ENCODE data around the gene MAML2. TPM values are rescaled to one million over a fixed set of nuclear protein-coding genes. Genes with fewer than 3 reads are reported as not detected.

Gene MAML2
- total RNA-seq, 2 experiments from 2014 or later: 23.4 to 27.2 TPM

DNA sequence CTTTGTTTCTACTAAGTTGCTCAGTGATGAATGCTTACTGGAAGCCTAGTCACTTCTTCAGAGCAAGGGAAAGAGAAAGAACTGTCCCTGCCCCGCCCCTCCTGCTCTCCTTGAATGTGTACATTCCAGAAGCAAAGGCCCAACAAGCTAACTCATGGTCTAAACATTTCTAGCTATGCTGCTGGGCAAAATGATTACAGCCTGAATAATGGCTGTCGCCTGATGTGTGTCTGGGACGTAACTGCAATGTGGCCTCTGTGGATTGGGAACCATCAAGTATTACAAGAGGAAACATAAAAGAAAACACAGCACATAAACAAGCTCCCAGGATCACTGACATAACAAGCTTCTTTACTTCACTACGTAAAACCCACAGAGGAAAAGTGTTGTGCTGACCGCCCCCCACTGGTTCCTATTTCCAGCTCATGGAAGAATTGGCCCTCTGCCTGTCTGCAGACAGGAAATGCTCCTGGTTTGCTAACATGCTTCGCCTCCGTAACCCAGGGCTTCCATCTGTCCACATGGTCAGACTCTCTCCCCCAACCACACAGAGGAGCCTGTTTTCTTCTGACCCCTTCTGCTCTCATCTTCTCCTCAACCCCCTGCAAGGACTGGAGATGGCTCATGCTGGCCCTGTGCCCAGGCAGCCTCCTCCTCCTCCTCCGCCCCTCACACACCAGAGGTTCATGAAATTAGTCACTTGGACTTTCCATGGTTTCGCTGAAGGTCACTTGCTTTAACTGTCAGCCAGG lies 187.2 kb downstream of the MAML2 start:
- Mint-ChIP-seq H3K4me3 (no peak overlapping the region), H3K36me3 (ENCODE audit: low read depth) (peaks cover 8% of the 10 kb centered on the region), H3K4me1 (peaks cover 49% of the 10 kb centered on the region), H3K27me3 (no peaks in the 10 kb centered on the region), H3K27ac (peak overlapping the region; percentile 91), H3K9me3 (no peaks in the 10 kb centered on the region)
- CTCF ChIA-PET: interaction anchor here (0.5 to 1.4 kb wide), 9 partner anchors 8 to 453 kb away, joined by 3 to 5 read pairs (median 3); no protein-coding TSS in a partner anchor
- POLR2A ChIA-PET: interaction anchor here (0.6 kb wide), 2 partner anchors 99 to 234 kb away, joined by 3 to 4 read pairs; no protein-coding TSS in a partner anchor
- no peak for DNase-seq

- Mint-ChIP-seq H3K36me3 (ENCODE audit: low read depth) (peaks cover 8% of the 10 kb centered on the region), H3K27ac (no peak overlapping the region), H3K27me3 (no peaks in the 10 kb centered on the region), H3K9me3 (no peaks in the 10 kb centered on the region), H3K4me3 (no peak overlapping the region), H3K4me1 (peaks cover 49% of the 10 kb centered on the region)
- ChIA-PET CTCF (interaction anchor here (0.8 to 1.4 kb wide), 7 partner anchors 9 to 185 kb away, joined by 3 to 5 read pairs (median 3); no protein-coding TSS in a partner anchor), POLR2A (no interaction called here)
- no peak for DNase-seq
Measured at GRCh38 chr11:96154802-96155520, 188.0 kb downstream of the MAML2 start.

GRCh38 chr11:96152623-96153022 lies 190.4 kb downstream of the MAML2 start:
- DNase-seq: no peak
- Mint-ChIP-seq H3K27ac (no peak overlapping the region), H3K36me3 (ENCODE audit: low read depth) (peaks cover 11% of the 10 kb centered on the region), H3K27me3 (no peaks in the 10 kb centered on the region), H3K4me3 (no peak overlapping the region), H3K9me3 (no peaks in the 10 kb centered on the region), H3K4me1 (peaks cover 43% of the 10 kb centered on the region)
- ChIA-PET POLR2A (no interaction called here), CTCF (interaction anchor here (1.0 kb wide), 1 partner anchor 10 kb away, joined by 3 read pairs; no protein-coding TSS in a partner anchor)

- H3K27ac Mint-ChIP-seq: no peak overlapping the region
- ChIA-PET POLR2A (no interaction called here), CTCF (interaction anchor here (1.0 kb wide), 1 partner anchor 11 kb away, joined by 3 read pairs; no protein-coding TSS in a partner anchor)
- H3K9me3 Mint-ChIP-seq: no peaks in the 10 kb centered on the region
- no peak for DNase-seq
- no peaks in the 10 kb centered on the region for H3K27me3 Mint-ChIP-seq
- H3K4me3 Mint-ChIP-seq: no peak overlapping the region
- H3K36me3 Mint-ChIP-seq (ENCODE audit: low read depth): peaks cover 13% of the 10 kb centered on the region
- H3K4me1 Mint-ChIP-seq: peaks cover 31% of the 10 kb centered on the region
Measured at GRCh38 chr11:96151501-96151900, 191.5 kb downstream of the MAML2 start.

- H3K4me3 Mint-ChIP-seq: no peak overlapping the region
- H3K9me3 Mint-ChIP-seq: no peaks in the 10 kb centered on the region
- H3K36me3 Mint-ChIP-seq (ENCODE audit: low read depth): peaks cover 14% of the 10 kb centered on the region
- DNase-seq: no peak
- POLR2A ChIA-PET: no interaction called here
- CTCF ChIA-PET: no interaction called here
- no peaks in the 10 kb centered on the region for H3K27me3 Mint-ChIP-seq
- peaks cover 22% of the 10 kb centered on the region for H3K4me1 Mint-ChIP-seq
- H3K27ac Mint-ChIP-seq: no peak overlapping the region
Measured at GRCh38 chr11:96150609-96151008, 192.4 kb downstream of the MAML2 start.

DNA sequence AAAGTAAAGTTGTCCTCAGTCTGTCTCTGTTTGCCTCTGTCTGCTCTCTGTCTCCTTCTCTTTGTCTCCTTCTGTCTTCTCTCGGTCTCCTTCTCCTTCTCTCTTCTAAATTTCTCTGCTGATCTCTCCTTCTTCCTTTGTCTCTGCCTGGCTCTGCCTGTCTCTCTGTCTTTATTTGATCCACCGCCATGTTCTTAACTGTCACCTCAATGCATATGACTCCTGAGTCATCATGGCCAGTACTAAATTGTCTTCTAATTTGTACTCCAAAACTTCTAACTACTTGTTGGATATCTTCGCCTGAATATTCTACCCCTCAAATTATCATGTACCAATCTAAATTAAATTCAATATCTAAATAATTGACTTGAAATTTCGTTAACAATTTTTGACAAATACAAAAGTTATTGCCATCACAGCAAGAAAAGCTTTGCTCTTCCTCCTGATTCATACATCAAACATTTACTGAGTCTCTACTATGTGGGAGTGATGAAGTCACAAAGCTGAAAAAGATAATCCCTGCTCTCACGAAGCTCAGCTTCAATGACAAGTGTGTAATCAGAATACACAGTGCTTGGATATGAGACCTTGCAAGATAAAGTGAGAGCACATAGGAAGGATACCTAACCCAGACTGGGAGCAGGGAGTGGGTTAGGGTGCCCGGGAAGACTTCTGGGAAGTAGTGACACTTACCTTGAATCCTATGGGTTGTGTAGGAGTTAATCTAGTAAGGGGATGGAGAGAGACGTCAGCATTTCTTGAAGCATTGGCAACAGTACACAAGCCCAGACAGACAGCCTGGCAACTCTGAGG lies 193.0 kb downstream of the MAML2 start:
- Mint-ChIP-seq H3K27me3 (no peaks in the 10 kb centered on the region), H3K36me3 (ENCODE audit: low read depth) (peaks cover 14% of the 10 kb centered on the region), H3K4me3 (no peak overlapping the region), H3K9me3 (no peaks in the 10 kb centered on the region), H3K4me1 (peaks cover 19% of the 10 kb centered on the region), H3K27ac (no peak overlapping the region)
- POLR2A ChIA-PET: no interaction called here
- DNase-seq: no peak
- CTCF ChIA-PET: interaction anchor here (1.1 to 1.4 kb wide), 3 partner anchors 9 to 193 kb away, joined by 3 read pairs; partner anchors contain the start of gene MAML2

GRCh38 chr11:96147906-96148486 lies 195.0 kb downstream of the MAML2 start:
- POLR2A ChIA-PET: no interaction called here
- H3K27ac Mint-ChIP-seq: no peak overlapping the region
- no peaks in the 10 kb centered on the region for H3K27me3 Mint-ChIP-seq
- CTCF ChIA-PET: no interaction called here
- no peaks in the 10 kb centered on the region for H3K9me3 Mint-ChIP-seq
- peaks cover 14% of the 10 kb centered on the region for H3K36me3 Mint-ChIP-seq (ENCODE audit: low read depth)
- DNase-seq: no peak
- no peak overlapping the region for H3K4me3 Mint-ChIP-seq
- peaks cover 10% of the 10 kb centered on the region for H3K4me1 Mint-ChIP-seq

- POLR2A ChIA-PET: no interaction called here
- peaks cover 5% of the 10 kb centered on the region for H3K4me1 Mint-ChIP-seq
- no peaks in the 10 kb centered on the region for H3K27me3 Mint-ChIP-seq
- H3K27ac Mint-ChIP-seq: no peak overlapping the region
- no peak for DNase-seq
- peaks cover 8% of the 10 kb centered on the region for H3K36me3 Mint-ChIP-seq (ENCODE audit: low read depth)
- CTCF ChIA-PET: interaction anchor here (0.9 kb wide), 1 partner anchor 25 kb away, joined by 3 read pairs; no protein-coding TSS in a partner anchor
- no peaks in the 10 kb centered on the region for H3K9me3 Mint-ChIP-seq
- H3K4me3 Mint-ChIP-seq: no peak overlapping the region
Measured at GRCh38 chr11:96147186-96147585, 195.8 kb downstream of the MAML2 start.

- CTCF ChIA-PET: interaction anchor here (0.9 kb wide), 1 partner anchor 26 kb away, joined by 3 read pairs; no protein-coding TSS in a partner anchor
- H3K4me1 Mint-ChIP-seq: peaks cover 3% of the 10 kb centered on the region
- no peak for DNase-seq
- no peak overlapping the region for H3K27ac Mint-ChIP-seq
- no peak overlapping the region for H3K4me3 Mint-ChIP-seq
- peaks cover 9% of the 10 kb centered on the region for H3K36me3 Mint-ChIP-seq (ENCODE audit: low read depth)
- no peaks in the 10 kb centered on the region for H3K9me3 Mint-ChIP-seq
- POLR2A ChIA-PET: no interaction called here
- H3K27me3 Mint-ChIP-seq: no peaks in the 10 kb centered on the region
Measured at GRCh38 chr11:96146765-96147164, 196.2 kb downstream of the MAML2 start.

DNA sequence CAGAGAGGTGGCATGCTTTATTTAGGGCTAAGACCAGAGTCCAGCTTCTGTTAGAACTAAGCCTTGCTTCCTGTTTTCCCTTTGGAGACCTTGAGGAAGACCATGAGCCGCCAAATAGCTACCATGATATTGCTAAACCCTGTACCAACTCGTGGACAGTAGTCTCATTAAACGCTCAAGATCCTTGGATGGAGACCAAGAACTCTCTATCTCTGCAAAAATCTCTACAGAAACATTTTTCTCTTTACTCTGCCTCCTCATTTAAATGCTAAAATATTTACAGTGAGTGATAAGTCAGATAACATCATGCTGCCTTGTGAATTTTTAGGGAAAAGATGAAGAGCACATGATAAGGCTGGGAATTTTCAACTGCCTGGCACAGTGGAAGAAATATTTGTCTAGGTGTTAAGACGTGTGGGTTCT lies 197.8 kb downstream of the MAML2 start:
- H3K27me3 Mint-ChIP-seq: no peaks in the 10 kb centered on the region
- peaks cover 8% of the 10 kb centered on the region for H3K4me1 Mint-ChIP-seq
- H3K27ac Mint-ChIP-seq: no peak overlapping the region
- peaks cover 14% of the 10 kb centered on the region for H3K36me3 Mint-ChIP-seq (ENCODE audit: low read depth)
- CTCF ChIA-PET: no interaction called here
- no peak for DNase-seq
- POLR2A ChIA-PET: no interaction called here
- no peaks in the 10 kb centered on the region for H3K9me3 Mint-ChIP-seq
- no peak overlapping the region for H3K4me3 Mint-ChIP-seq

DNA sequence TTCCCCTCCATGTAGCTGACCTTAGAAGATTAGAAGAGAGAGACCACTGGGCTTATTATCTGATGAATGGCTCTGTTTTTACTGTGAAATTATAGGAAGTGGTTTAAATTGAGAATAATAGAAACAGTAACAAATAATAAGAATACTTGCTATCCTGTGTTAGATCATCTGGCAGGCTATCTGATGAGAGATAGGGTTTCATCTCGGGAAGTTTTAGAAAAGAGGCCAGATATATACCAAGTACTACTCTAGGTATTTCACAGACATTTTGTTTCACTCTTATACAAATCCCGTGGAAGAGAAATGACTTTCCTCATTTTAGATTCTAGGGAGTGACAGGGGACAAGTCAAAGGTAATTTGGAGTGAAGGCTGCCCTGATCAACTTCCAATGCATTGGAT lies 198.4 kb downstream of the MAML2 start:
- ChIA-PET CTCF (interaction anchor here (0.6 to 1.3 kb wide), 2 partner anchors 10 to 58 kb away, joined by 3 read pairs; no protein-coding TSS in a partner anchor), POLR2A (no interaction called here)
- H3K27me3 Mint-ChIP-seq: no peaks in the 10 kb centered on the region
- H3K9me3 Mint-ChIP-seq: no peaks in the 10 kb centered on the region
- no peak for DNase-seq
- no peak overlapping the region for H3K4me3 Mint-ChIP-seq
- no peak overlapping the region for H3K27ac Mint-ChIP-seq
- peaks cover 15% of the 10 kb centered on the region for H3K4me1 Mint-ChIP-seq
- peaks cover 15% of the 10 kb centered on the region for H3K36me3 Mint-ChIP-seq (ENCODE audit: low read depth)

DNA sequence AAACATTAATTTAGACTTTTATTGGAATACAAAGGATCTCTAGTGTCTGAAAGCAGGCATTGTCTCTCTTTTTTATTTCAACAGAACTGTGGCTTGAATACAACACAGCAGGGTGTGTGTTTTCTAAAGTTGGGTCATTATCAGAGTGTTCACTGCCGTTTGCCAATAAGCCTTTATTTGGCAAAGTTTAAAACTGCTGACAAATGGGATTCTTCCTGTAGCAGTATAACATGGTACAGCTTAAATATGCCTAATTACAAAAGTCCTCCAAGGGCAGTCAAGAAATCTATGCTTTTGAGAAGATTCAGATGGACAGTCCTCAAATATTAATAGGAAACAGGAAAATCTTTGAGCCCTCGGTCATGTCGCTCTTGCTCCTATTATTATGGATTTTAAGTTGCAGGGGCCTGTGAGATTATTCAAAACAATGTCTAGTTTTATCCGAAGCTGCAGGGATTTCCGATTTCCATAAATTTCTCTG lies 199.9 kb downstream of the MAML2 start:
- DNase-seq: no peak
- ChIA-PET CTCF (interaction anchor here (0.7 kb wide), 1 partner anchor 217 kb away, joined by 3 read pairs; no protein-coding TSS in a partner anchor), POLR2A (no interaction called here)
- Mint-ChIP-seq H3K9me3 (peaks cover 2% of the 10 kb centered on the region), H3K36me3 (ENCODE audit: low read depth) (peaks cover 21% of the 10 kb centered on the region), H3K4me3 (no peak overlapping the region), H3K4me1 (peaks cover 21% of the 10 kb centered on the region), H3K27ac (no peak overlapping the region), H3K27me3 (no peaks in the 10 kb centered on the region)

All from activated CD4-positive, alpha-beta T cell treated with anti-CD3 and anti-CD28 coated beads, Interleukin-2, amount 10 ng/mL, durations not matched to agents 7 days and 5 days (primary cell).